ENCODE results near the gene TMEM187.

Gene TMEM187

DNA sequence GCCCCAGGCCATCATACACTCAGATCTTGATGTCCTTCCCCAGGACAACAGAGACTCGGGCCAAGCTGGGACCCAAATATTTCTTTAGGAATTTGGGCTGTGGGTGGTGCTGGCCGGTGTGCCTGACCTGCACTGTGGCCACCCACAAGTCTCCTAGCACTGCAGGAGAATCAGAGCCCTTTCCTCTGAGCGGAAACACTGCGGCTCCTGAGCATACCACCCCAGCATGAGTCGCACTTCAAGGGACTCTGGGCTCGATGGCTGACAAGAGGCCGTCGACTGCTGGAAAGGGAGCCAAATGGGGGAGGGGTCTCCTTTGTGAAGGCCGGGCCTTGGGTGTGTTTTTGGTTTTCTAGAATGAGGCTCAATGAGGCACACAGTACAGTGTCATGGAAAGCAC is 60.1 kb downstream of the TMEM187 start:
- in situ Hi-C loops (cut with HindIII; ENCODE audit: low sequenced_read_pairs), result no loop called here

Data from endothelial cell of hepatic sinusoid (primary cell).